Adrenal gland (tissue), 12 donors: ENCODE results near the gene SERPINE2. TPM values are rescaled to one million over a fixed set of nuclear protein-coding genes. Genes with fewer than 3 reads are reported as not detected.

Experiments used
- DNase-seq, 7 donors: peaks; one replicate each; pipeline ENCODE4 v3.0.0-alpha.2; 2019 to 2020
- H3K27ac ChIP-seq, 5 donors: fragments of 200-600 bp; sonication (generic) in 4 of 5; 1 replicate in 3 of 5; 2 replicates in 2 of 5; pipeline versions ENCODE4 v1.5.1 to v1.8.0; 2016 to 2020; ENCODE audit warnings: mild to moderate bottlenecking in 1 of 5
- H3K27me3 ChIP-seq: fragments of 200-600 bp; 2 replicates; pipeline ENCODE4 v1.8.0; 2021
- H3K36me3 ChIP-seq, 2 donors: fragments of 200-600 bp; replicated peaks in 1 of 2; 1 replicate in 1 of 2; 2 replicates in 1 of 2; pipeline versions ENCODE4 v1.5.1 to v1.8.0; 2018 to 2022
- H3K4me1 ChIP-seq, 2 donors: fragments of 200-600 bp; replicated peaks in 1 of 2; 1 replicate in 1 of 2; 2 replicates in 1 of 2; pipeline versions ENCODE4 v1.5.1 to v1.8.0; 2018 to 2021
- H3K4me3 ChIP-seq, 4 donors: fragments of 200-600 bp; sonication (generic) in 3 of 4; one replicate each; pipeline ENCODE4 v1.5.1; 2016 to 2018
- H3K9me3 ChIP-seq, 3 donors: fragments of 200-600 bp; sonication (generic) in 1 of 3; replicated peaks in 1 of 3; 1 replicate in 2 of 3; 2 replicates in 1 of 3; pipeline versions ENCODE4 v1.5.1 to v1.8.0; 2016 to 2021
- CTCF ChIP-seq, 6 experiments: fragments of 450-650 bp in 4 of 6; fragments of 200-600 bp in 2 of 6; sonication (generic) in 1 of 6; IDR thresholded peaks; 1 replicate in 5 of 6; 2 replicates in 1 of 6; pipeline versions ENCODE4 v1.5.1 to v1.8.0; 2016 to 2021; ENCODE audit warnings: antibody characterized with exemption in 6 of 6, mild to moderate bottlenecking in 2 of 6, moderate library complexity in 1 of 6
- POLR2A ChIP-seq, 2 donors: fragments of 450-650 bp; IDR thresholded peaks; one replicate each; pipeline ENCODE4 v1.6.1; 2017; ENCODE audit warnings: antibody characterized with exemption in 2 of 2, mild to moderate bottlenecking in 2 of 2, moderate library complexity in 1 of 2
- WGBS, 4 donors: extraction: QIAGEN DNeasy Blood & Tissue Kit in 2 of 4; methylation state at CpG; one replicate each; pipeline versions ENCODE4 v1.1.5 to v1.1.7; 2013 to 2017; 5-methylcytosine and 5-hydroxymethylcytosine counted together
- intact Hi-C, 2 donors: fragments of 100-400 bp; cut with DNase I; formaldehyde crosslinking; loops; one replicate each; pipeline versions ENCODE4 v1.14.1 to v1.15.0; 2022 to 2023
- polyA plus RNA-seq, 3 donors: library from polyadenylated mRNA; stranded (reverse); fragments of 200-250 nt in 2 of 3; fragments of 350-450 nt in 1 of 3; fragmentation: Illumina TruSeq in 1 of 3; extraction: RNeasy Lipid Tissue Mini Kit (QIAGEN cat#74804) in 1 of 3; gene quantifications; one replicate each; pipeline ENCODE4 v1.2.3, GENCODE V29; 2013 to 2014
- total RNA-seq, 9 donors: library from RNA; depleted of rRNA in 4 of 9; stranded (reverse); fragments of >200 nt in 4 of 9; fragments of 120-200 nt in 1 of 9; fragmentation: NEBNext Ultra II Directional in 1 of 9; extraction: Animal tissue kit (Norgen Biotek cat#: 25700) in 1 of 9; gene quantifications; one replicate each; pipeline versions ENCODE4 v1.1.0 to v1.2.4, GENCODE V29; 2013 to 2023
- donor health status: healthy with polysubstance abuse.
- donor health status: Bipolar disorder and iron deficiency.
- donor health status: DM: yes; HTN: yes; CAD: no.
- donor health status: DM: no; HTN: no; CAD: no.
- donor health status: DM: no; HTN: no; CAD: no.
- donor health status: DM: yes; HTN: yes; CAD: no.

The SERPINE2 gene
- total and polyA plus RNA-seq, 12 donors, result 6.2 to 61.6 (median 16.0) TPM

- H3K27ac ChIP-seq, result no peak overlapping the region
- no peaks in the 10 kb centered on the region for H3K36me3 ChIP-seq
- no peak overlapping the region for H3K4me3 ChIP-seq
- 74 to 87% (median 84%) methylated on average over 3 of the region's 3 CpGs for WGBS, 4 donors
- intact Hi-C loops, result no loop called here
- H3K27me3 ChIP-seq, result no peaks in the 10 kb centered on the region
- H3K9me3 ChIP-seq, result no peaks in the 10 kb centered on the region
- no peaks in the 10 kb centered on the region for H3K4me1 ChIP-seq
- TF ChIP-seq POLR2A (IDR thresholded peaks at IDR 0.05), result no peak
- no peak for TF ChIP-seq CTCF (IDR thresholded peaks at IDR 0.05)
- no peak for DNase-seq
Observed at GRCh38 chr2:224055101-224055500, 16.0 kb upstream of the SERPINE2 start.

GRCh38 chr2:224046752-224047151 lies 7.7 kb upstream of the SERPINE2 start:
- H3K9me3 ChIP-seq, result no peaks in the 10 kb centered on the region
- no peak overlapping the region for H3K4me3 ChIP-seq
- WGBS, 4 donors, result 79 to 85% (median 82%) methylated on average over 3 of the region's 3 CpGs
- TF ChIP-seq POLR2A (IDR thresholded peaks at IDR 0.05), result no peak
- TF ChIP-seq CTCF (IDR thresholded peaks at IDR 0.05), result no peak
- intact Hi-C loops, result no loop called here
- no peaks in the 10 kb centered on the region for H3K36me3 ChIP-seq
- H3K27ac ChIP-seq, result no peak overlapping the region
- no peaks in the 10 kb centered on the region for H3K27me3 ChIP-seq
- no peak for DNase-seq
- no peaks in the 10 kb centered on the region for H3K4me1 ChIP-seq

GRCh38 chr2:224042191-224042696 lies 3.2 kb upstream of the SERPINE2 start:
- Histone ChIP-seq H3K9me3 (no peaks in the 10 kb centered on the region), H3K27ac (no peak overlapping the region), H3K4me1 (peaks cover 0 to 9% of the 10 kb centered on the region in 2 donors), H3K36me3 (no peaks in the 10 kb centered on the region), H3K27me3 (peaks cover 16% of the 10 kb centered on the region), H3K4me3 (no peak overlapping the region)
- TF ChIP-seq CTCF (IDR thresholded peaks at IDR 0.05) (no peak), POLR2A (IDR thresholded peaks at IDR 0.05) (no peak)
- DNase-seq, result no peak
- intact Hi-C loops, result no loop called here
- 30 to 39% (median 35%) methylated on average over 6 of the region's 6 CpGs for WGBS, 4 donors

GRCh38 chr2:224041554-224041953 lies 2.5 kb upstream of the SERPINE2 start:
- no peak for DNase-seq
- Histone ChIP-seq H3K4me3 (no peak overlapping the region), H3K4me1 (peaks cover 0 to 9% of the 10 kb centered on the region in 2 donors), H3K27ac (no peak overlapping the region), H3K9me3 (no peaks in the 10 kb centered on the region), H3K36me3 (no peaks in the 10 kb centered on the region), H3K27me3 (peaks cover 20% of the 10 kb centered on the region)
- intact Hi-C loops, result no loop called here
- TF ChIP-seq POLR2A (IDR thresholded peaks at IDR 0.05), result no peak
- TF ChIP-seq CTCF (IDR thresholded peaks at IDR 0.05), result no peak
- WGBS, 4 donors, result 79 to 92% (median 80%) methylated on average over 6 of the region's 6 CpGs
